Measurements from ENCODE around the gene KLK12.
A peak's percentile ranks its signal among the peaks of the same experiment; 100 is the strongest.

The KLK12 gene

GRCh38 chr19:51009061-51009891, 25.5 kb downstream of the KLK12 start:
- H3K4me1 ChIP-seq (ENCODE audit: control extremely low read depth in 1 of 4, control insufficient read depth in 4 of 4, insufficient read depth in 4 of 4, low read length in 3 of 4): no peaks in the 10 kb centered on the region
- ChIA-PET CTCF (no interaction called here), POLR2A (no interaction called here)
- DNase-seq: no peak
- no peak overlapping the region for H3K27ac ChIP-seq (ENCODE audit: insufficient read depth in 1 of 2, low read depth in 1 of 2, low read length in 2 of 2, poor library complexity in 1 of 2, severe bottlenecking in 2 of 2)
- no peaks in the 10 kb centered on the region for H3K9me3 ChIP-seq (ENCODE audit: control extremely low read depth in 1 of 5, control insufficient read depth in 4 of 5, insufficient read depth in 2 of 5, low read depth in 1 of 5, low read length in 4 of 5)
- WGBS (ENCODE audit: insufficient coverage): 86% methylated on average over 16 of the region's 19 CpGs
- H3K27me3 ChIP-seq (replicated peaks in 2 of 5; ENCODE audit: control insufficient read depth in 4 of 5, insufficient read depth in 5 of 5, low read length in 4 of 5): peaks cover 0 to 63% (median 14%) of the 10 kb centered on the region in 5 experiments
- H3K4me3 ChIP-seq (ENCODE audit: control insufficient read depth in 1 of 7, extremely low read depth in 1 of 7, insufficient read depth in 4 of 7, low read depth in 2 of 7, low read length in 6 of 7): no peak overlapping the region
- H3K36me3 ChIP-seq (ENCODE audit: control insufficient read depth in 4 of 4, insufficient read depth in 4 of 4, low read length in 3 of 4): no peaks in the 10 kb centered on the region

- H3K27me3 ChIP-seq (replicated peaks in 2 of 5; ENCODE audit: control insufficient read depth in 4 of 5, insufficient read depth in 5 of 5, low read length in 4 of 5): peaks cover 0 to 69% (median 11%) of the 10 kb centered on the region in 5 experiments
- H3K27ac ChIP-seq (ENCODE audit: insufficient read depth in 1 of 2, low read depth in 1 of 2, low read length in 2 of 2, poor library complexity in 1 of 2, severe bottlenecking in 2 of 2): no peak overlapping the region
- DNase-seq: no peak
- H3K9me3 ChIP-seq (ENCODE audit: control extremely low read depth in 1 of 5, control insufficient read depth in 4 of 5, insufficient read depth in 2 of 5, low read depth in 1 of 5, low read length in 4 of 5): no peaks in the 10 kb centered on the region
- ChIA-PET CTCF (no interaction called here), POLR2A (no interaction called here)
- H3K36me3 ChIP-seq (ENCODE audit: control insufficient read depth in 4 of 4, insufficient read depth in 4 of 4, low read length in 3 of 4): no peaks in the 10 kb centered on the region
- H3K4me3 ChIP-seq (ENCODE audit: control insufficient read depth in 1 of 7, extremely low read depth in 1 of 7, insufficient read depth in 4 of 7, low read depth in 2 of 7, low read length in 6 of 7): no peak overlapping the region
- WGBS (ENCODE audit: insufficient coverage): 80% methylated on average over 1 of the region's 3 CpGs
- no peaks in the 10 kb centered on the region for H3K4me1 ChIP-seq (ENCODE audit: control extremely low read depth in 1 of 4, control insufficient read depth in 4 of 4, insufficient read depth in 4 of 4, low read length in 3 of 4)
These were observed 27.3 kb downstream of the KLK12 start for GRCh38 chr19:51007488-51007887.

GRCh38 chr19:51006406-51006805, 28.4 kb downstream of the KLK12 start:
- POLR2A ChIA-PET: no interaction called here
- CTCF ChIA-PET: no interaction called here

GRCh38 chr19:51005248-51005647, 29.6 kb downstream of the KLK12 start:
- H3K36me3 ChIP-seq (ENCODE audit: control insufficient read depth in 4 of 4, insufficient read depth in 4 of 4, low read length in 3 of 4): no peaks in the 10 kb centered on the region
- DNase-seq: no peak
- ChIA-PET CTCF (no interaction called here), POLR2A (no interaction called here)
- H3K9me3 ChIP-seq (ENCODE audit: control extremely low read depth in 1 of 5, control insufficient read depth in 4 of 5, insufficient read depth in 2 of 5, low read depth in 1 of 5, low read length in 4 of 5): no peaks in the 10 kb centered on the region
- H3K4me1 ChIP-seq (ENCODE audit: control extremely low read depth in 1 of 4, control insufficient read depth in 4 of 4, insufficient read depth in 4 of 4, low read length in 3 of 4): no peaks in the 10 kb centered on the region
- H3K27ac ChIP-seq (ENCODE audit: insufficient read depth in 1 of 2, low read depth in 1 of 2, low read length in 2 of 2, poor library complexity in 1 of 2, severe bottlenecking in 2 of 2): no peak overlapping the region
- H3K27me3 ChIP-seq (replicated peaks in 2 of 5; ENCODE audit: control insufficient read depth in 4 of 5, insufficient read depth in 5 of 5, low read length in 4 of 5): peaks cover 0 to 79% (median 14%) of the 10 kb centered on the region in 5 experiments
- WGBS (ENCODE audit: insufficient coverage): 86% methylated on average over 1 of the region's 1 CpG
- no peak overlapping the region for H3K4me3 ChIP-seq (ENCODE audit: control insufficient read depth in 1 of 7, extremely low read depth in 1 of 7, insufficient read depth in 4 of 7, low read depth in 2 of 7, low read length in 6 of 7)

More at GRCh38 chr19:51006406-51006805, 28.4 kb downstream of the KLK12 start:
- WGBS (ENCODE audit: insufficient coverage): 64% methylated on average over 8 of the region's 8 CpGs
- H3K27ac ChIP-seq (ENCODE audit: insufficient read depth in 1 of 2, low read depth in 1 of 2, low read length in 2 of 2, poor library complexity in 1 of 2, severe bottlenecking in 2 of 2): no peak overlapping the region
- DNase-seq: no peak
- no peaks in the 10 kb centered on the region for H3K36me3 ChIP-seq (ENCODE audit: control insufficient read depth in 4 of 4, insufficient read depth in 4 of 4, low read length in 3 of 4)
- H3K27me3 ChIP-seq (replicated peaks in 2 of 5; ENCODE audit: control insufficient read depth in 4 of 5, insufficient read depth in 5 of 5, low read length in 4 of 5): peaks cover 0 to 79% (median 14%) of the 10 kb centered on the region in 5 experiments
- no peaks in the 10 kb centered on the region for H3K4me1 ChIP-seq (ENCODE audit: control extremely low read depth in 1 of 4, control insufficient read depth in 4 of 4, insufficient read depth in 4 of 4, low read length in 3 of 4)
- no peak overlapping the region for H3K4me3 ChIP-seq (ENCODE audit: control insufficient read depth in 1 of 7, extremely low read depth in 1 of 7, insufficient read depth in 4 of 7, low read depth in 2 of 7, low read length in 6 of 7)
- H3K9me3 ChIP-seq (ENCODE audit: control extremely low read depth in 1 of 5, control insufficient read depth in 4 of 5, insufficient read depth in 2 of 5, low read depth in 1 of 5, low read length in 4 of 5): no peaks in the 10 kb centered on the region

GRCh38 chr19:51003316-51003715, 31.5 kb downstream of the KLK12 start:
- WGBS (ENCODE audit: insufficient coverage): 63% methylated on average over 6 of the region's 7 CpGs
- Histone ChIP-seq H3K4me1 (ENCODE audit: control extremely low read depth in 1 of 4, control insufficient read depth in 4 of 4, insufficient read depth in 4 of 4, low read length in 3 of 4) (no peaks in the 10 kb centered on the region), H3K27me3 (replicated peaks in 2 of 5; ENCODE audit: control insufficient read depth in 4 of 5, insufficient read depth in 5 of 5, low read length in 4 of 5) (peaks cover 5 to 80% (median 16%) of the 10 kb centered on the region in 5 experiments), H3K36me3 (ENCODE audit: control insufficient read depth in 4 of 4, insufficient read depth in 4 of 4, low read length in 3 of 4) (no peaks in the 10 kb centered on the region), H3K9me3 (ENCODE audit: control extremely low read depth in 1 of 5, control insufficient read depth in 4 of 5, insufficient read depth in 2 of 5, low read depth in 1 of 5, low read length in 4 of 5) (no peaks in the 10 kb centered on the region), H3K27ac (ENCODE audit: insufficient read depth in 1 of 2, low read depth in 1 of 2, low read length in 2 of 2, poor library complexity in 1 of 2, severe bottlenecking in 2 of 2) (no peak overlapping the region), H3K4me3 (ENCODE audit: control insufficient read depth in 1 of 7, extremely low read depth in 1 of 7, insufficient read depth in 4 of 7, low read depth in 2 of 7, low read length in 6 of 7) (no peak overlapping the region)
- ChIA-PET POLR2A (no interaction called here), CTCF (no interaction called here)
- no peak for DNase-seq

- Histone ChIP-seq H3K4me1 (ENCODE audit: control extremely low read depth in 1 of 4, control insufficient read depth in 4 of 4, insufficient read depth in 4 of 4, low read length in 3 of 4) (no peaks in the 10 kb centered on the region), H3K36me3 (ENCODE audit: control insufficient read depth in 4 of 4, insufficient read depth in 4 of 4, low read length in 3 of 4) (no peaks in the 10 kb centered on the region), H3K27me3 (replicated peaks in 2 of 5; ENCODE audit: control insufficient read depth in 4 of 5, insufficient read depth in 5 of 5, low read length in 4 of 5) (peaks cover 5 to 85% (median 19%) of the 10 kb centered on the region in 5 experiments), H3K27ac (ENCODE audit: insufficient read depth in 1 of 2, low read depth in 1 of 2, low read length in 2 of 2, poor library complexity in 1 of 2, severe bottlenecking in 2 of 2) (no peak overlapping the region), H3K9me3 (ENCODE audit: control extremely low read depth in 1 of 5, control insufficient read depth in 4 of 5, insufficient read depth in 2 of 5, low read depth in 1 of 5, low read length in 4 of 5) (no peaks in the 10 kb centered on the region), H3K4me3 (ENCODE audit: control insufficient read depth in 1 of 7, extremely low read depth in 1 of 7, insufficient read depth in 4 of 7, low read depth in 2 of 7, low read length in 6 of 7) (no peak overlapping the region)
- ChIA-PET POLR2A (no interaction called here), CTCF (no interaction called here)
- WGBS (ENCODE audit: insufficient coverage): 73% methylated on average over 41 of the region's 42 CpGs
- DNase-seq: peak; percentile 27 to 44 (median 40)
These were observed 32.1 kb downstream of the KLK12 start for GRCh38 chr19:51002542-51003311.

- Histone ChIP-seq H3K27ac (ENCODE audit: insufficient read depth in 1 of 2, low read depth in 1 of 2, low read length in 2 of 2, poor library complexity in 1 of 2, severe bottlenecking in 2 of 2) (no peak overlapping the region), H3K9me3 (ENCODE audit: control extremely low read depth in 1 of 5, control insufficient read depth in 4 of 5, insufficient read depth in 2 of 5, low read depth in 1 of 5, low read length in 4 of 5) (no peaks in the 10 kb centered on the region), H3K27me3 (replicated peaks in 2 of 5; ENCODE audit: control insufficient read depth in 4 of 5, insufficient read depth in 5 of 5, low read length in 4 of 5) (peaks cover 5 to 86% (median 21%) of the 10 kb centered on the region in 5 experiments), H3K36me3 (ENCODE audit: control insufficient read depth in 4 of 4, insufficient read depth in 4 of 4, low read length in 3 of 4) (no peaks in the 10 kb centered on the region), H3K4me3 (ENCODE audit: control insufficient read depth in 1 of 7, extremely low read depth in 1 of 7, insufficient read depth in 4 of 7, low read depth in 2 of 7, low read length in 6 of 7) (no peak overlapping the region), H3K4me1 (ENCODE audit: control extremely low read depth in 1 of 4, control insufficient read depth in 4 of 4, insufficient read depth in 4 of 4, low read length in 3 of 4) (no peaks in the 10 kb centered on the region)
- POLR2A ChIA-PET: no interaction called here
- CTCF ChIA-PET: no interaction called here
- WGBS (ENCODE audit: insufficient coverage): 54% methylated on average over 11 of the region's 12 CpGs
- DNase-seq: no peak
These were observed 32.7 kb downstream of the KLK12 start for GRCh38 chr19:51002089-51002532.
